ENCODE data around the gene TAAR1.
"Not testable (repeated sequence)": the region's sequence is repeated elsewhere in the genome, so short reads cannot be mapped to it uniquely, and the experiment has no call there.

The TAAR1 gene

GRCh38 chr6:132611616-132612015, 47.4 kb downstream of the TAAR1 start:
- H3K4me3 ChIP-seq (ENCODE audit: insufficient read length, low read depth) = no peak overlapping the region
- no peak for DNase-seq (ENCODE audit: low read depth, low spot score)
- TF ChIP-seq SUZ12 (IDR thresholded peaks at IDR 0.05; ENCODE audit: extremely low read depth, insufficient read depth, insufficient read length) (no peak), ZNF274 (IDR thresholded peaks at IDR 0.05; ENCODE audit: low read depth, low read length) (no peak), YY1 (IDR thresholded peaks at IDR 0.05; ENCODE audit: insufficient read depth, insufficient read length) (no peak)
- H3K9ac ChIP-seq (ENCODE audit: insufficient read length, low read depth) = no peak overlapping the region
- no peaks in the 10 kb centered on the region for H3K9me3 ChIP-seq (ENCODE audit: insufficient read depth, low read length)
- H3K27me3 ChIP-seq (ENCODE audit: insufficient read depth, insufficient read length) = no peaks in the 10 kb centered on the region
- H3K36me3 ChIP-seq (ENCODE audit: insufficient read depth, insufficient read length, low read length) = no peaks in the 10 kb centered on the region
- no peaks in the 10 kb centered on the region for H3K4me1 ChIP-seq (ENCODE audit: insufficient read depth, insufficient read length)

GRCh38 chr6:132607544-132608233, 51.3 kb downstream of the TAAR1 start:
- Histone ChIP-seq H3K4me3 (ENCODE audit: insufficient read length, low read depth) (no peak overlapping the region), H3K36me3 (ENCODE audit: insufficient read depth, insufficient read length, low read length) (no peaks in the 10 kb centered on the region), H3K9me3 (ENCODE audit: insufficient read depth, low read length) (no peaks in the 10 kb centered on the region), H3K27me3 (ENCODE audit: insufficient read depth, insufficient read length) (no peaks in the 10 kb centered on the region), H3K9ac (ENCODE audit: insufficient read length, low read depth) (no peak overlapping the region), H3K4me1 (ENCODE audit: insufficient read depth, insufficient read length) (no peaks in the 10 kb centered on the region)
- TF ChIP-seq YY1 (IDR thresholded peaks at IDR 0.05; ENCODE audit: insufficient read depth, insufficient read length) = no peak
- no peak for TF ChIP-seq ZNF274 (IDR thresholded peaks at IDR 0.05; ENCODE audit: low read depth, low read length)
- no peak for TF ChIP-seq SUZ12 (IDR thresholded peaks at IDR 0.05; ENCODE audit: extremely low read depth, insufficient read depth, insufficient read length)
- DNase-seq (ENCODE audit: low read depth, low spot score) = no peak

- no peaks in the 10 kb centered on the region for H3K4me1 ChIP-seq (ENCODE audit: insufficient read depth, insufficient read length)
- H3K36me3 ChIP-seq (ENCODE audit: insufficient read depth, insufficient read length, low read length) = no peaks in the 10 kb centered on the region
- TF ChIP-seq ZNF274 (IDR thresholded peaks at IDR 0.05; ENCODE audit: low read depth, low read length) = no peak
- TF ChIP-seq YY1 (IDR thresholded peaks at IDR 0.05; ENCODE audit: insufficient read depth, insufficient read length) = no peak
- TF ChIP-seq SUZ12 (IDR thresholded peaks at IDR 0.05; ENCODE audit: extremely low read depth, insufficient read depth, insufficient read length) = no peak
- H3K27me3 ChIP-seq (ENCODE audit: insufficient read depth, insufficient read length) = no peaks in the 10 kb centered on the region
- H3K9ac ChIP-seq (ENCODE audit: insufficient read length, low read depth) = no peak overlapping the region
- no peaks in the 10 kb centered on the region for H3K9me3 ChIP-seq (ENCODE audit: insufficient read depth, low read length)
- DNase-seq (ENCODE audit: low read depth, low spot score) = no peak
- no peak overlapping the region for H3K4me3 ChIP-seq (ENCODE audit: insufficient read length, low read depth)
These were observed 54.3 kb downstream of the TAAR1 start for GRCh38 chr6:132604635-132605152.

- H3K4me3 ChIP-seq (ENCODE audit: insufficient read length, low read depth); H3K36me3 ChIP-seq (ENCODE audit: insufficient read depth, insufficient read length, low read length); H3K9ac ChIP-seq (ENCODE audit: insufficient read length, low read depth); H3K27me3 ChIP-seq (ENCODE audit: insufficient read depth, insufficient read length); DNase-seq (ENCODE audit: low read depth, low spot score); H3K4me1 ChIP-seq (ENCODE audit: insufficient read depth, insufficient read length); H3K9me3 ChIP-seq (ENCODE audit: insufficient read depth, low read length): not testable (repeated sequence)
These were observed 58.1 kb downstream of the TAAR1 start for GRCh38 chr6:132600900-132601299.

GRCh38 chr6:132598473-132598872, 60.5 kb downstream of the TAAR1 start:
- H3K36me3 ChIP-seq (ENCODE audit: insufficient read depth, insufficient read length, low read length) = no peaks in the 10 kb centered on the region
- no peak overlapping the region for H3K9ac ChIP-seq (ENCODE audit: insufficient read length, low read depth)
- DNase-seq (ENCODE audit: low read depth, low spot score) = no peak
- no peaks in the 10 kb centered on the region for H3K4me1 ChIP-seq (ENCODE audit: insufficient read depth, insufficient read length)
- TF ChIP-seq SUZ12 (IDR thresholded peaks at IDR 0.05; ENCODE audit: extremely low read depth, insufficient read depth, insufficient read length) = no peak
- no peak for TF ChIP-seq YY1 (IDR thresholded peaks at IDR 0.05; ENCODE audit: insufficient read depth, insufficient read length)
- TF ChIP-seq ZNF274 (IDR thresholded peaks at IDR 0.05; ENCODE audit: low read depth, low read length) = no peak
- no peaks in the 10 kb centered on the region for H3K27me3 ChIP-seq (ENCODE audit: insufficient read depth, insufficient read length)
- H3K9me3 ChIP-seq (ENCODE audit: insufficient read depth, low read length) = no peaks in the 10 kb centered on the region
- no peak overlapping the region for H3K4me3 ChIP-seq (ENCODE audit: insufficient read length, low read depth)

GRCh38 chr6:132596201-132596600, 62.8 kb downstream of the TAAR1 start:
- H3K4me3 ChIP-seq (ENCODE audit: insufficient read length, low read depth) = no peak overlapping the region
- TF ChIP-seq YY1 (IDR thresholded peaks at IDR 0.05; ENCODE audit: insufficient read depth, insufficient read length) = no peak
- no peak for TF ChIP-seq SUZ12 (IDR thresholded peaks at IDR 0.05; ENCODE audit: extremely low read depth, insufficient read depth, insufficient read length)
- no peak for TF ChIP-seq ZNF274 (IDR thresholded peaks at IDR 0.05; ENCODE audit: low read depth, low read length)
- no peaks in the 10 kb centered on the region for H3K27me3 ChIP-seq (ENCODE audit: insufficient read depth, insufficient read length)

More at GRCh38 chr6:132596201-132596600, 62.8 kb downstream of the TAAR1 start:
- no peaks in the 10 kb centered on the region for H3K9me3 ChIP-seq (ENCODE audit: insufficient read depth, low read length)
- no peak for DNase-seq (ENCODE audit: low read depth, low spot score)
- H3K9ac ChIP-seq (ENCODE audit: insufficient read length, low read depth) = no peak overlapping the region
- H3K36me3 ChIP-seq (ENCODE audit: insufficient read depth, insufficient read length, low read length) = no peaks in the 10 kb centered on the region
- H3K4me1 ChIP-seq (ENCODE audit: insufficient read depth, insufficient read length) = no peaks in the 10 kb centered on the region
